Measurements from ENCODE around the gene SLC25A1.

Gene SLC25A1

GRCh38 chr22:19193879-19194278, 15.3 kb upstream of the SLC25A1 start:
- H3K36me3 ChIP-seq (replicated peaks; ENCODE audit: low read depth, low read length), result no peaks in the 10 kb centered on the region
- H3K9ac ChIP-seq (ENCODE audit: low read length), result no peak overlapping the region
- no peaks in the 10 kb centered on the region for H3K4me1 ChIP-seq (ENCODE audit: low read length)
- H3K79me2 ChIP-seq (ENCODE audit: low read length), result no peaks in the 10 kb centered on the region
- H3K9me3 ChIP-seq (ENCODE audit: insufficient read depth, low read length), result no peaks in the 10 kb centered on the region
- H4K20me1 ChIP-seq (ENCODE audit: insufficient read depth, low read length), result no peaks in the 10 kb centered on the region
- no peaks in the 10 kb centered on the region for H3K27me3 ChIP-seq (ENCODE audit: low read depth, low read length)
- no peak overlapping the region for H3K4me2 ChIP-seq (ENCODE audit: low read length)
- H3K27ac ChIP-seq (ENCODE audit: low read length), result no peak overlapping the region
- TF ChIP-seq CTCF (IDR thresholded peaks at IDR 0.05; ENCODE audit: low read depth, low read length) (no peak), EZH2phosphoT487 (IDR thresholded peaks at IDR 0.05; ENCODE audit: low read depth) (no peak)
- H3K4me3 ChIP-seq (ENCODE audit: low read length), result no peak overlapping the region
- no peak overlapping the region for H2AFZ ChIP-seq (ENCODE audit: low read depth, low read length)

- H3K36me3 ChIP-seq (replicated peaks; ENCODE audit: low read depth, low read length), result no peaks in the 10 kb centered on the region
- no peak overlapping the region for H3K4me2 ChIP-seq (ENCODE audit: low read length)
- H3K27ac ChIP-seq (ENCODE audit: low read length), result no peak overlapping the region
- no peaks in the 10 kb centered on the region for H4K20me1 ChIP-seq (ENCODE audit: insufficient read depth, low read length)
- no peaks in the 10 kb centered on the region for H3K9me3 ChIP-seq (ENCODE audit: insufficient read depth, low read length)
- TF ChIP-seq CTCF (IDR thresholded peaks at IDR 0.05; ENCODE audit: low read depth, low read length), result no peak
- TF ChIP-seq EZH2phosphoT487 (IDR thresholded peaks at IDR 0.05; ENCODE audit: low read depth), result no peak
- no peak overlapping the region for H2AFZ ChIP-seq (ENCODE audit: low read depth, low read length)
- H3K4me3 ChIP-seq (ENCODE audit: low read length), result no peak overlapping the region
- H3K4me1 ChIP-seq (ENCODE audit: low read length), result no peaks in the 10 kb centered on the region
- H3K9ac ChIP-seq (ENCODE audit: low read length), result no peak overlapping the region
- no peaks in the 10 kb centered on the region for H3K79me2 ChIP-seq (ENCODE audit: low read length)
- H3K27me3 ChIP-seq (ENCODE audit: low read depth, low read length), result peaks cover 5% of the 10 kb centered on the region; the same call in 1 of the 2 replicates
Observed at GRCh38 chr22:19187716-19188563, 9.4 kb upstream of the SLC25A1 start.

GRCh38 chr22:19184276-19184997, 5.9 kb upstream of the SLC25A1 start:
- no peak overlapping the region for H3K4me3 ChIP-seq (ENCODE audit: low read length)
- H3K9ac ChIP-seq (ENCODE audit: low read length), result no peak overlapping the region
- H3K4me1 ChIP-seq (ENCODE audit: low read length), result peaks cover 6% of the 10 kb centered on the region
- no peaks in the 10 kb centered on the region for H3K9me3 ChIP-seq (ENCODE audit: insufficient read depth, low read length)
- peaks cover 5% of the 10 kb centered on the region; the same call in 1 of the 2 replicates for H3K27me3 ChIP-seq (ENCODE audit: low read depth, low read length)
- H3K79me2 ChIP-seq (ENCODE audit: low read length), result no peaks in the 10 kb centered on the region
- no peaks in the 10 kb centered on the region for H3K36me3 ChIP-seq (replicated peaks; ENCODE audit: low read depth, low read length)
- no peak overlapping the region for H3K4me2 ChIP-seq (ENCODE audit: low read length)
- no peaks in the 10 kb centered on the region for H4K20me1 ChIP-seq (ENCODE audit: insufficient read depth, low read length)
- no peak overlapping the region for H2AFZ ChIP-seq (ENCODE audit: low read depth, low read length)
- TF ChIP-seq CTCF (IDR thresholded peaks at IDR 0.05; ENCODE audit: low read depth, low read length) (no peak), EZH2phosphoT487 (IDR thresholded peaks at IDR 0.05; ENCODE audit: low read depth) (no peak)
- H3K27ac ChIP-seq (ENCODE audit: low read length), result no peak overlapping the region

- Histone ChIP-seq H3K4me3 (ENCODE audit: low read length) (no peak overlapping the region), H3K79me2 (ENCODE audit: low read length) (no peaks in the 10 kb centered on the region; the same call in 1 of the 2 replicates), H4K20me1 (ENCODE audit: insufficient read depth, low read length) (no peaks in the 10 kb centered on the region), H3K4me1 (ENCODE audit: low read length) (peaks cover 6% of the 10 kb centered on the region), H3K9ac (ENCODE audit: low read length) (no peak overlapping the region), H3K36me3 (replicated peaks; ENCODE audit: low read depth, low read length) (no peaks in the 10 kb centered on the region), H3K27ac (ENCODE audit: low read length) (no peak overlapping the region), H3K27me3 (ENCODE audit: low read depth, low read length) (peaks cover 5% of the 10 kb centered on the region; the same call in 1 of the 2 replicates), H3K9me3 (ENCODE audit: insufficient read depth, low read length) (no peaks in the 10 kb centered on the region), H3K4me2 (ENCODE audit: low read length) (no peak overlapping the region), H2AFZ (ENCODE audit: low read depth, low read length) (no peak overlapping the region)
- no peak for TF ChIP-seq EZH2phosphoT487 (IDR thresholded peaks at IDR 0.05; ENCODE audit: low read depth)
- no peak for TF ChIP-seq CTCF (IDR thresholded peaks at IDR 0.05; ENCODE audit: low read depth, low read length)
Observed at GRCh38 chr22:19183216-19183615, 4.7 kb upstream of the SLC25A1 start.
